SHP77 (cell line): ENCODE measurements around the gene SCUBE3.

ENCODE experiments used
- DNase-seq, 2 experiments: peaks; one replicate each; lab custom pipeline; 2025; lab: John Stamatoyannopoulos, UW

Gene SCUBE3

DNA sequence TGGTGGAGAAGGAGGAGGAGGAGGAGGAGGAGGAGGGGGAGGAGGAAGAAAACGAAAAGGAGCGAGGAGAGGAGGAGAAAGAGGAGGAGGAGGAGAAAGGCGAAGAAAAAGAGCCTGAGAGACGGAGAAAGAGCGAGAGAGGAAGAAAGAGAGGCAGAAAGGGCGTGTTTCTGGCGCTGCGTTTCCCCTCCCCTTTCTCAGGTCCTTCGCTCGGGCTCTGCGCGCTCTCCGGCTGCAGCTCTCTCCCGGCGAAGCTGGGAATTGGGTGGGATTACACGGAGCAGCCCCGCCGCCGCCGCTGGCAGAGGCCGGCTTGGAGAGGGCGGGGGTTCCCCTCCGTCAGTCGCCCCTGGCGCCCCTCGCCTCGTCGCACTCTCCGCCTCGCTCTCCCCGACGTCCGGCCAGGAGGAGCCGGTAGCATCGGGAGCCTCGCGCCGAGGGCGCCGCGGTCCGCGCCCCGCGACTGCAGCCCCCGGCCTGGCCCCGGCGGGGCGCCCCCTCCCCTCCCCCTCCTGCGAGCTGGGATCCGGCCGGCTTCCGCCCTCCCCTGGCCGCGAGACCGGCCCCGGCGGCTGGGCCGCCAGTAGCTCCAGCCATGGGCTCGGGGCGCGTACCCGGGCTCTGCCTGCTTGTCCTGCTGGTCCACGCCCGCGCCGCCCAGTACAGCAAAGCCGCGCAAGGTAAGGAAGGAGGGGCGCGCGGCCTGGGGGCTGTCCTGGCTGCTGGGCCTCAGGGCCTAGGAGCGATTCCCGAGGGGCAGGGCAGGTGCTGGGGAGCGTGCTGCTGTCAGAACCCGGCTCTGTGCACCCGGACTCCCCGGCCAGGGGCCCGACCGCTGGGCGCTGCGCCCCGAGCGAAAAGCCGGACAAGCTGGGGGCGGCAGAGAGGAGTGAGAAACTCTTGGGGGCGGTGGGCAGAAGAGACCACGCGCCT lies at the start of gene SCUBE3:
Gene SCUBE3, plus strand, starts transcription at position 133 of the 933 bp plus-strand sequence. Its CDS starts 463 bp downstream, at position 596.
- no peak for DNase-seq

- no peak for DNase-seq
Observed at GRCh38 chr6:35164277-35164676, 49.5 kb upstream of the SCUBE3 start.

DNA sequence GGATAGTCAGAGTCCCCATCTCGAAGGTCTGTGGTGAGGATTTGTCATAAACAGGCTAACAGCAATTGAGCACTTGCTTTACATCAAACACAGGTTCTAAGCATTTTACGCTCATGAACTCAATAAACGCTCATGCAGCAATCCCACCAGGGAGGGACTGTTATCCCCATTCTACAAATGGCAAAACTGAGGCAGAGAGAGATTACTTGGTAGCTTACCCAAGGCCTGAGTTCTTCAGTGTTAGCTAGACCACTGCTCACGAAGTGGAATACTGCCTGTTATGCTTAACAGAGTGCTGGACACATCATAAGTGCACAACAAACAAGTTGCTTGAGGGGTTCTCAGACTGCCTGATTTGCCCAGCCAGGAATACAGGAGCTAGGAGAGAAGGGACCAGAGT lies 48.9 kb upstream of the SCUBE3 start:
- no peak for DNase-seq

DNA sequence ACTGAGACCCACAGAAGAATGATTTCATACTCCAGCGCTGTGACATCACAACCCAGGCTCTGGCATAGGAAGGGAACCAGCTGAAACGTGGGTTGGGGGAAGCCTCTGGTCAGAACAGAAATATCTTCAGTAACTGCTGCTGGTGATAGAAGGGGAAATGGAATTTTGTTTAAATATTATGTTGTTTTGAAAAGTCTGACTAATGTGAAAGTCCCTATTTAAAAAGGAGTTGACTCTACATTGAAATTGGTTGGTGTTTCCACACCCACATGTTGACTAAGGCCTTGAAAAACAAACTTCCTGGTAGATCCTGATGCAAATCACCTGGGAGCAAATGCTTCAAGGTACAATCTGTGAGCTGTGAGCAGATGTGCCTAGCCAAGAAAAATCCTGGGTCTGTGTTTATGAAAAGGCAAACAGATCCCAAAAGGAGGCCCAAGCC lies 48.1 kb upstream of the SCUBE3 start:
- no peak for DNase-seq

DNA sequence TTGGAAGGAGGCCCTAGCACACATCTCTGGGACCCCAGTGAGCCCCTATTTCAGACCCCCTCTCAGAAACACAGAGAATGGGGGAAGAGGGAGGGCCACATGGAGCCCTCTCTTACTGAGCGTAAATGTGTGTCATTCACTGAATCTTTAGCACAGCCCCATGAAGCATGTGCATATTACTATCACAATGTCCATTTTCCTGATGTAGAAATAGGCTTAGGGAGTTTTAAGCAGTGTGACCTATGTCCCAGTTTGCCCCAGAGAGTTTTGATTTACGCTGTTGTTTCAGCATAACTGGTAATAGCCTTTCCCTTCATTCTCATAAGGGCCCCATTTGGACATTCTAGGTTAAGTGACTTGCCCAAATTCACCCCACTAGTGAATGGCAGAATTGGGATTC lies 47.6 kb upstream of the SCUBE3 start:
- DNase-seq = no peak

- no peak for DNase-seq
Observed at GRCh38 chr6:35166520-35166919, 47.2 kb upstream of the SCUBE3 start.

DNA sequence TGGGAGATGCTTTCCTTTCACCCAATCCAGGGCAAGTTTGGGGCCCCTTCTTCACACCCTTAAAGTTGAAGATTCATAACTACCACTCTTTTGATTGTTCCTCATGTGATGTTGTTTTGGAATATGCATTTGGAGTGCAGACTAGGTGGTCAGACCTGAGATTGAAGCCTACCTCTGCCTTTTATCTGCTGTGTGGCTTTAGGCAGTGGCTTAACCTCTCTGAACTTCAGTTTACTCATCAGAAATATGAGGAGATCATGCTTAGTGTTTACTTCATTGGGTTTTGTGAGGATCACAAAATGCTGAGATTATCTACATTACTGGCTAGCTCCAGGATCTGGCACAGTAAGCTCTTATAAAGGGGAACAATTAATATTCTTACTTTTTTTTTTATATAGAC lies 46.3 kb upstream of the SCUBE3 start:
- DNase-seq = no peak

DNA sequence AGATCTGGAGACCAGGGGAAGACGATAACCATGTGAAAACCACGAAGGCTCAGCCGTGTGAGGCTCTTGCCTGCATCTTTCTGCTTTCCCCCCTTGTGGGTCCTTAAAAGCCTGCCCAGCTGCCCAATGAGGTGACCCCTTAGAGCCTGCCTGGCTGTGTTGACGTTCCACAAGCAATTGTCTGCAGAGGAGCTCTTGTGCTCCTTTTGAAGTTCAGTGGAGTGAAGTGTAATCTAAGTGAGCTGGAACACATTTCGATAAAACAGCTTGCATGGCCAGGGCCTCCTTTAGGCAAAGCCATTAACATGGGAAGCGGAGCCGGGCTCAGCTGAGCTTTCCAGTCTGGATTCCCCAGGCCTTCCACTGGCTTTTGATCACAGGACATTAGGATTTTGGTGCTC lies 45.3 kb upstream of the SCUBE3 start:
- no peak for DNase-seq

DNA sequence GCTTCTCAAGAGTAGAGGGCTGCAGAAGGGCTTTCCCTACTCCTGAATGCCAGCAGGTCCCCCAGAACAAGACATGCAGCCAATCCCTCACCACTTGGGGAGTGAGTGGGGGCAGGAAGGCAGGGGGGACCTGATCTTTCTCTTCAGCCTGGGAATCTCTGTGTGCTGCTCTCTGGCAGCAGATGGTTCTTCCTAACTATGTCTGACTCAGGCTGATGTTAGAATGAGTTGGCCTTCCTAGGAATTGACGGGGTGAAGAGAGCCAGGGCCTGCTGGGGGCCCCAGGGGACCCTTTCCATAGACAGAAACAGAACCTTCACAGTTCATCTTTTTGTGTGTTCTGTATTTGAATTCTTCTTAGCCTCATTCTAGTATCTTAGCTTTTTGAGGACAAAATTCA lies 43.6 kb upstream of the SCUBE3 start:
- no peak for DNase-seq

DNA sequence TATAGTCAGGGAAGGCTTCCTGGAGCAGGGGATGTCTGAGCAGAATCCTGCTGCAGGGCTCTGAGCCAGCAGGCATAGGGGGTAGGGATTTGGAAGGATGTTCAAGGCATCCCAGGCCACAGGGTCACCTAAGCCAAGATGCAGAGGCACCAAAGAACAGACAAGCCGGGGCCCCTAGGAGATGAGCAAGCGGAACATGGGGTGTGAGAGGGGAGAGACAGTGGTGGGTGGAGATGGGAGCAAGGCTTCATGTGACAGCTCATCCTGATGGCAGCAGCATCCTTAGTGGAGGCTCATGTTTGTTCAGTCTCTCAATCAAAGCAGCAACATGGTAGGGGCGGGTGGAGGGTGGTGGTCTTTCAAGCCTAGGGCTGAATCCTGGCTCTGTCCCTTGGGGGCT lies 42.9 kb upstream of the SCUBE3 start:
- no peak for DNase-seq

DNA sequence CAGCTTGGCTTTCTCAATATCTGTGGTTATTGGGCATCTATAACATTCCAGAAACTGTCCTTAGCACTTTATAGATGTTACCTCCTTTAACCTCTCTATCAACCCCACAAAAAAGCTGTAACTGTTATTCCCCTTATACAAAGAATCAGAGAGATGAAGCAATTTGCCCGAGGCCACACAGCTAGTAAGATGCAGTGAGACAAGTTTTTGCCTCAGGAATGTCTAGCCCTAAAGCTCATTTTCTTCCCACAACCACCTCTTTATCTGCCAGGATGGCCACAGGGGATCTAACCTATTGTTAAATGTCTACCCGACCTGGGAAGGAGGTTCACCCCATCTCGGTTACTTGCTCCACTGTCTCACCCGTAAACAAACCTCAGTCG lies 40.7 kb upstream of the SCUBE3 start:
- DNase-seq = no peak

DNA sequence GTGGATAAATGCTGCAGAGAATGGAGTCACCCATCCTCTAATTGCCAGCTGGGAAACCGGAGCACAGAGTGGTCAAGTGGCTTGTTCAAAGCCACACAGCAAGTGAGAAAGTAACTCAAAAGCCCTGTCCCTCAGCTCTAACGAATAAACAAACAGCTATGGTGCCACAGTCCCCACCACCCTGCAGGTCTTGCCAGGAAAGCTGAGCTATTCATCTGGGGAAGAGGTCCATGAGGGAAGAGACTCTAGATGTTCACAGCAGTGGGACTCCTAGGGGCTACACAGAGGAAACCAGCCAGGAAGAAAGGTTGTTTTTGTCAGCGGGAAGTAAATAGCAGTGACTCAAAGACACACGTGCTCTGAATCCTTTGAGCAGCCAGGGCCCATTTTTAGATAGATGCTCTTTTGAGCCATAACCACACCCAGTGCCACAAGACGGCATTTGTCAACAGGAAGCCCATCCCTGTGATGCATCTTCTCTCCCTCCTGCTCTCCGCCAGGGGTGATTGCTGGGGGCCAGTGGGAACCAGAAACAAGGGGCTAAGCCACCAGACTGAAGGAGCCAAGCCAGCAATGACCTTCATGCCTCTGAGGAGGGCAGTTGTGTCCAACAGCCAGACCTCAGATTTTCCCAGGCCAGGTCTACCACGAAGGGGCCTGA lies 40.2 kb upstream of the SCUBE3 start:
- DNase-seq = no peak

GRCh38 chr6:35174088-35174434 lies 39.7 kb upstream of the SCUBE3 start:
- no peak for DNase-seq

DNA sequence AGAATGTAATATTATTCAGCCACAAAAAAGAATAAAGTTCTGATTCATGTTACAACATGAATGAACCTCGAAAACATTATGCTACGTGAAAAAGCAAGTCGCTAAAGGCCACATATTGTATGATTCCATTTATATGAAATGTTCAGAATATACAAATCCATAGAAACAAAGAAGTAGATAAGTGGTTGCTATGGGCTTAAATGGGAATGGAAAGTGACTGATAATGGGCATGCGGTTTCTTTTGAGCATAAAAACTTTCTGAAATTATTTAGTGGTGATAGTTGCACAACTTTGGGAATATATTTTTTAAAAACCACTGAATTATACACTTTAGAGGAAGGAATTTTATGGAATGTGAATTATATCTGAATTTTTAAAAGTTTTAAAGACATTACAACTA lies 39.3 kb upstream of the SCUBE3 start:
- no peak for DNase-seq

DNA sequence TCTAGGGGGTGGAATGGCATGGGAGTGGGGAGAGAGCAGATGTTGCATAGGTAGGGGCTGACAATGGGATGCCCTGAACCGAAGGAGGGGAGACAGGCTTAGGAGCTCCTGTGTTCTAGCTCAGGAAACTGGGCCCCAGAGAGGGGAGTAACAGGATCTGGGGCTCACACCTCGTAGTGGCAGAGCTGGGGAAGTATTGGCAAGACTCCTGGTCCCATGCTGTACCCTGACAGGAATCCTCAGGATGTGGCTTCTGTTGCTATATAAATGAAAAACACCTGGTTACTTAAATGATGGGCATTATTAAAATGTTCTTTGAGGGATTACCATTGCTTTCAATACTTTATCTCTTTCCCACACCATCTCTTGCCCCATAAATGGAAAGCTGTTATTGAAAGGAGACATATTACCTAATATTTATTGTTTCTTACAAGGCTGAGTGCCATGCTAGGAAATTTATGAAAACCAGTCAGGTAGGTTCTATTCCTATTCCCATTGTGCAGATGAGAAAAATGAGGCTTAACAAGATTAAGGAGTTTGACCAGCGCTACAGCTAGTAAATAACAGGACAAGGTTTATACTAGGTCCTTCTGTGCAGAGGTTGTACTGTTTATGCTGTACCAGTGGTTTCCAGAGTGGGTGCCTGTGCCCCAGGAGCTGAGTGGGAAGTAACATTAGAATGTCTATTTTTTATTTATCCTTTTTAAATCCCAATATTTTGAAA lies 37.3 kb upstream of the SCUBE3 start:
- no peak for DNase-seq

DNA sequence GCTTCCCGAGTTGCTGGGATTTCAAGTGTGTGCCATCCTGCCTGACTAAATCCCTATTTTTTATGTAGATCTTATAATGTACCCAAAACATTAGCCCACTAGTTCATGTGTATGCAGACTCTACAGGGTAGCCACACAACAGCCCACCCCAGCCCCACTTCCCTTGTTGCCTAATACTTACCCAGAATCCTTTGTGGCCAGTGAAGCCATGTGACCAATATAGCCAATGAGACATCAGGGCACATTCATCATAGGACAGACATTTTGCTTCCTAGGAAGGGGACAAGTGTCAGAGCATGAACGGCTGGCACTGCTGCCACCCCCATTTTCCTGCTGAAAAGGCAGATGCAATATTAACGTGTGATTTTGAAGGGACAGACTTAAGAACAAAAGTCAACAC lies 36.6 kb upstream of the SCUBE3 start:
- DNase-seq = no peak

DNA sequence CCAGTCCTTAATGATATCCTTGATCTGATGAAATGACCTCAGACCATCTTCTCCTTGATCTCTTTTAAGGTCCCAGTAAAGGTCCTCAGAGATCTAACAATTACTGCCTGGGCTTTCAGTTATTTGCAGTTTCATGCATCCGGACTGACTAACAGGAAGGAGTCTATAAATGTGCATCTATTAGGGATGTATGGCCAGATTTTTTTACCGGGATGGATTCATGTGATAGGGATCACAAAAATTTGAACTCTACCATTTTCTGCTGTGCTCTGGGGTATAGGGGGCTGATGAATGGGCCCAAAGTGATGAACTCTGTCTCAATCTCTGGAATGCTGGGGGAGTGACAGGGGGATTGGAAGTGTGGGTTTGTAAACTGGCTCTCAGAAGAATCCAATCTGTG lies 36.2 kb upstream of the SCUBE3 start:
- no peak for DNase-seq

- no peak for DNase-seq
Observed at GRCh38 chr6:35178012-35178411, 35.7 kb upstream of the SCUBE3 start.

GRCh38 chr6:35178932-35179832 lies 34.6 kb upstream of the SCUBE3 start:
- no peak for DNase-seq

DNA sequence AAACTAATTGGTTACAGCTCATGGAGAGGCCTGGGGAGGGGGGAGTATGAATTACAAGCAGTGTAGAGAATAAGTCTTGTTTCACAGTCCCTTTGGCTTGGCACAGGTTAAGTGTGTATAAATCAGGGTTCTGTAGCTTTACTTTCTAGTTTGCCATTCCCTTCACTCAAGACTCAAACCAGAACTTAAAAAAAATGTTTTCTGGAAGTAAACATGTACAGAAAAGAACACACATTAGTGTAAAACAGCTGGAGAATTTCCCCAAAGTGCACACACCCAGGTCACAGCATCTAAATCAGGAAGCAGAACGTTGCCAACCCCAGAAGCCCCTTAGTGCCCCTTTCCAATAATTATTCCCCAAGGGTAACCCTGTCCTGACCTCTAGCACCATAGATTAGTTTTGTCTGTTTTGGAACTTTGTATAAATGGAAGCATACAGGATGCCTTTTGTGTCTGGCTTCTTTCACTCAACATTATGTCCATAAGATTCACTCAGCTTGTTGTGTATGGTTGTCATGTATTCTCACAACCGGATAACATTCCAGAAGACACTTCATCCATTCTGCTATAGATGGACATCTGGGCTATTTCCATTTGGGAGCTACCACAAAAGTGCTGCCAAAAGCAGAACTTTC lies 33.7 kb upstream of the SCUBE3 start:
- DNase-seq = no peak

- DNase-seq = no peak
Observed at GRCh38 chr6:35181308-35181932, 32.3 kb upstream of the SCUBE3 start.
